GM11168 (cell line): ENCODE data around the gene MRGPRF.

Experiments used
- in situ Hi-C: fragments of 300-500 bp; cut with MboI; formaldehyde crosslinking; loops from one replicate; pipeline ENCODE4 v1.12.0; 2022; ENCODE audit warnings: low sequenced_read_pairs; ENCODE audit not compliant: unreplicated experiment

Gene MRGPRF

GRCh38 chr11:69051381-69052342, 38.6 kb upstream of the MRGPRF start:
- in situ Hi-C loops, result no loop called here

- in situ Hi-C loops, result no loop called here
These were observed 37.7 kb upstream of the MRGPRF start for GRCh38 chr11:69050592-69051380.

GRCh38 chr11:69049490-69049867, 36.4 kb upstream of the MRGPRF start:
- in situ Hi-C loops, result no loop called here

- in situ Hi-C loops, result no loop called here
These were observed 35.8 kb upstream of the MRGPRF start, which contains the start of gene TPCN2 for GRCh38 chr11:69048694-69049489. Gene TPCN2, plus strand, starts transcription at chr11:69048932. Its CDS starts 66 bp downstream, at chr11:69048998.

- in situ Hi-C loops, result no loop called here
These were observed 35.1 kb upstream of the MRGPRF start for GRCh38 chr11:69048031-69048693.

GRCh38 chr11:69044111-69045013, 31.3 kb upstream of the MRGPRF start:
- in situ Hi-C loops, result no loop called here

- in situ Hi-C loops, result no loop called here
These were observed 28.5 kb upstream of the MRGPRF start for GRCh38 chr11:69041516-69041915.

- in situ Hi-C loops, result no loop called here
These were observed 27.7 kb upstream of the MRGPRF start for GRCh38 chr11:69040581-69041260.

GRCh38 chr11:69040051-69040450, 27.0 kb upstream of the MRGPRF start:
- in situ Hi-C loops, result no loop called here

GRCh38 chr11:69039501-69039900, 26.5 kb upstream of the MRGPRF start:
- in situ Hi-C loops, result no loop called here

- in situ Hi-C loops, result no loop called here
These were observed 24.5 kb upstream of the MRGPRF start for GRCh38 chr11:69037544-69037943.

GRCh38 chr11:69037074-69037473, 24.0 kb upstream of the MRGPRF start:
- in situ Hi-C loops, result no loop called here

- in situ Hi-C loops, result no loop called here
These were observed 22.9 kb upstream of the MRGPRF start for GRCh38 chr11:69035946-69036340.

- in situ Hi-C loops, result no loop called here
These were observed 22.3 kb upstream of the MRGPRF start for GRCh38 chr11:69035150-69035945.

- in situ Hi-C loops, result no loop called here
These were observed 21.2 kb upstream of the MRGPRF start for GRCh38 chr11:69034123-69034867.

- in situ Hi-C loops, result no loop called here
These were observed 20.4 kb upstream of the MRGPRF start for GRCh38 chr11:69033431-69033830.

- in situ Hi-C loops, result no loop called here
These were observed 19.8 kb upstream of the MRGPRF start for GRCh38 chr11:69032833-69033232.
